Kasumi-1 (cell line): ENCODE measurements around the gene DYTN.
A peak's percentile ranks its signal among the peaks of the same experiment; 100 is the strongest.
"Not testable (repeated sequence)": the region's sequence is repeated elsewhere in the genome, so short reads cannot be mapped to it uniquely, and the experiment has no call there.

ENCODE experiments used
- DNase-seq, 2 experiments: peaks; one replicate each; lab custom pipeline; 2025; lab: John Stamatoyannopoulos, UW

The DYTN gene

GRCh38 chr2:206718296-206718695 lies at the start of gene DYTN:
Gene DYTN (minus strand): TSS chr2:206718396. CDS start chr2:206718279, 117 bp downstream.
- DNase-seq = no peak

- DNase-seq = no peak
Measured at GRCh38 chr2:206766057-206766930, 48.1 kb upstream of the DYTN start.

- DNase-seq = peak; percentile 61 to 74
Measured at GRCh38 chr2:206765242-206766056, 47.3 kb upstream of the DYTN start, which contains the start of the genes FASTKD2 and MDH1B. Gene FASTKD2 (plus strand): TSS chr2:206765606. CDS start chr2:206766694, 1,088 bp downstream. Gene MDH1B (minus strand): TSS chr2:206765328. CDS start chr2:206765271, 57 bp downstream.

GRCh38 chr2:206764673-206765241 lies 46.6 kb upstream of the DYTN start:
- DNase-seq = no peak

GRCh38 chr2:206756816-206757215 lies 38.6 kb upstream of the DYTN start:
- DNase-seq = no peak

GRCh38 chr2:206740800-206741199 lies 22.6 kb upstream of the DYTN start:
- DNase-seq = no peak

- DNase-seq = no peak
Measured at GRCh38 chr2:206739271-206739670, 21.1 kb upstream of the DYTN start.

GRCh38 chr2:206736935-206737334 lies 18.7 kb upstream of the DYTN start:
- DNase-seq = no peak

GRCh38 chr2:206733341-206733740 lies 15.1 kb upstream of the DYTN start:
- no peak for DNase-seq

- no peak for DNase-seq
Measured at GRCh38 chr2:206728277-206729199, 10.3 kb upstream of the DYTN start.

- DNase-seq = no peak
Measured at GRCh38 chr2:206727287-206727686, 9.1 kb upstream of the DYTN start.

GRCh38 chr2:206723288-206723687 lies 5.1 kb upstream of the DYTN start:
- no peak for DNase-seq

GRCh38 chr2:206721256-206721920 lies 3.2 kb upstream of the DYTN start:
- DNase-seq = no peak

- no peak for DNase-seq
Measured at GRCh38 chr2:206716623-206717022, 1.6 kb downstream of the DYTN start.

- DNase-seq = not testable (repeated sequence)
Measured at GRCh38 chr2:206715183-206715582, 3.0 kb downstream of the DYTN start.

- DNase-seq = no peak
Measured at GRCh38 chr2:206713746-206714145, 4.5 kb downstream of the DYTN start.

- no peak for DNase-seq
Measured at GRCh38 chr2:206708286-206708685, 9.9 kb downstream of the DYTN start.

GRCh38 chr2:206707164-206707701 lies 11.0 kb downstream of the DYTN start:
- DNase-seq = no peak

GRCh38 chr2:206701952-206702605 lies 16.1 kb downstream of the DYTN start:
- no peak for DNase-seq

GRCh38 chr2:206700156-206700555 lies 18.0 kb downstream of the DYTN start:
- DNase-seq = no peak
